Activated CD8-positive, alpha-beta memory T cell treated with anti-CD3 and anti-CD28 coated beads for 4 hours (primary cell): ENCODE data around the gene CCDC158.
"Not testable (repeated sequence)": the region's sequence is repeated elsewhere in the genome, so short reads cannot be mapped to it uniquely, and the experiment has no call there.

Experiments used
- DNase-seq, 2 donors: peaks; one replicate each; pipeline ENCODE4 v3.0.0-alpha.2; 2020; ENCODE audit warnings: low read depth in 2 of 2

Gene CCDC158

GRCh38 chr4:76420762-76421581 lies at the start of gene CCDC158:
Gene CCDC158, minus strand, starts transcription at chr4:76421141. Its CDS starts 17,934 bp downstream, at chr4:76403207.
- no peak for DNase-seq

DNA sequence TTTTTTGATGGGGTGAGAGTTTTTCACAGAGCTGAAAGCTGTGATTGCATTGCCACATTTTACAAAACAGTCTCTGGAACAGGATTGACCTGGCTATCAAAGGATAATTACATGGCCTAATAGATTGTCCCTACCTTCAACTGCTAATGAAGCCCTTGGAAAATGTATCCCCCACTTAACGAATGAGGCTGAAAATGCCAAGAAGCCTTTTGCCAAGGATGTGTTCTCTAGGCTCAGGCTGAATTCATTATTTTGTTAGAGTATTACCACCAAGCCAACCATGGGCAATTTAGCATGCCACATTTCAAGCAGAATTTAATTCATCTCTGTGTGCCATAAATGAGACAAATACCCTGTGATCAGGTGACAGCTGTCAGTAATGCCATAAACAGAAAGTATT lies 49.6 kb upstream of the CCDC158 start:
- DNase-seq, result no peak

GRCh38 chr4:76470064-76470463 lies 49.1 kb upstream of the CCDC158 start:
- DNase-seq, result no peak

DNA sequence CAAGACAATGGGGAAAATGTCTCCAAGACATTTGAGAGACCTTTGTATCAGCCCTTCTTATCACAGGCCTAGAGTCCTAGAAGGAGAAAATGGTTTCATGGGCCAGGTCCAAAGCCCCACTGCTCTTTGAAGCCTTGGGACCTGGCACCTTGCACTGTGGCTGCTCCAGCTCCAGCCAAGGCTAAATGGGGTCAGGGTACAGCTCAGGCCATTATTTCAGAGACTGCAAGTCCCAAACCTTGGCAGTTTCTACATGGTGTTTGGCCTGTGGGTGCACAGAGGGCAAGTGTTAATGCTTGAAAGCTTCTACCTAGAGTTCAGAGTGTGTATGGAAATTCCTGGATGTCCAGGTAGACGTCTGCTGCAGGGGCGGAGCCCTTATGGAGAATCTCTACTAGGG lies 42.6 kb upstream of the CCDC158 start:
- DNase-seq, result no peak

- no peak for DNase-seq
These were observed 38.4 kb upstream of the CCDC158 start for GRCh38 chr4:76459291-76459723.

- no peak for DNase-seq
These were observed 37.9 kb upstream of the CCDC158 start for GRCh38 chr4:76458825-76459224.

DNA sequence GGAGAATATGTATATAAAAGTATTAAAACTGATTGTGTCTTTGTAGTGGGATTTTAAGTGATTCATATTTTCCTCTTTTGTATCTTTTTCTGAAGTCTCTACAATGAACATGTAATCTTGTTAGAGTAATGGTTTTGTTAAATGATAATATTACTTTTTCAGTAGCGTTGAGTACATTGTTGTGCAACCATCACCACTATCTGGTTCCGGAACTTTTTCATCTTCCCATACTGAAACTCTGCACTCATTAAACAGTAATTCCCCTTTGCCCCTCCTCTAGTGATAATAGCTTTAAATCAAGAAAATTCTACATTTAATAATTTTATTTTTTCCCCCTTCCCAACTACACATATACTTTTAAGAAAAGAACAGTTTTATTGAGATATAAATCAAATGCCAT lies 37.4 kb upstream of the CCDC158 start:
- no peak for DNase-seq

GRCh38 chr4:76457885-76458284 lies 36.9 kb upstream of the CCDC158 start:
- DNase-seq, result no peak

- DNase-seq, result not testable (repeated sequence)
These were observed 33.1 kb upstream of the CCDC158 start for GRCh38 chr4:76454073-76454472.

DNA sequence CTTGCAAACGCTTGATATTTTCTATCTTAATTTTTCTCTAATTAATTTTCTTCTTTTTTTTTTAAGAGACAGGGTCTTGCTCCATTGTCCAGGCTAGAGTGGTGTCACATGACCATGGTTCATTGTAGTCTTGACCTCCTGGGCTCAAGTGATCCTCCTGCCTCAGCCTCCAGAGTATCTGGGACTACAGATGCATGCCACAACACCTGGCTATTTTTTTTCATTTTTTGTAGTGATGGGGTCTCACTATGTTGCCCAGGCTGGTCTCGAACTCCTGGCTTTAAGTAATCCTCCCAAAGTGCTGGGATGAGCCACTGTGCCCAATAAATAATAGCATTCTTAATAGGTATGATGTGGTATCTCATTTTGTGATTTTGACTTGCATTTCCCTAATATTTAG lies 32.3 kb upstream of the CCDC158 start:
- DNase-seq, result no peak

GRCh38 chr4:76449833-76450232 lies 28.9 kb upstream of the CCDC158 start:
- no peak for DNase-seq

DNA sequence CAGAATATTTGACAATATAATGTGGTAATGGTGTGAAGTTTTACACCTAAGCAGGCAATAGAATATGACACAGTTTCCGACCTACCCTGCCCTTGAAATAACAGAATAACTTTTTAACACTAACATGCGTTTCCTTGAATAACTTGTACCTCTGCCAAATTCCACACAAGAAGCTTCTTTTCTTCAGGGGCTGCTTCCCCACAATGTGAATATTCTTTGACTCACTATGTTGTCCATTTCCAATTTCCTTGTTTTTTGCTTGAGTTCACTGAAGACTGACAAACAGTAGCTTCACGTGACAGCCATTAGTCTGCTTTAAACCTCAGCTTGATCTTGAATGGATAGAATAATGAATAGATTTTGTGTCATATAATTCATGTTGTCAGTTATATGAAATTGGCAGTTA lies 28.4 kb upstream of the CCDC158 start:
- no peak for DNase-seq

- no peak for DNase-seq
These were observed 27.3 kb upstream of the CCDC158 start for GRCh38 chr4:76448211-76448610.

GRCh38 chr4:76447393-76447851 lies 26.5 kb upstream of the CCDC158 start:
- no peak for DNase-seq

GRCh38 chr4:76445911-76446310 lies 25.0 kb upstream of the CCDC158 start:
- DNase-seq, result no peak

DNA sequence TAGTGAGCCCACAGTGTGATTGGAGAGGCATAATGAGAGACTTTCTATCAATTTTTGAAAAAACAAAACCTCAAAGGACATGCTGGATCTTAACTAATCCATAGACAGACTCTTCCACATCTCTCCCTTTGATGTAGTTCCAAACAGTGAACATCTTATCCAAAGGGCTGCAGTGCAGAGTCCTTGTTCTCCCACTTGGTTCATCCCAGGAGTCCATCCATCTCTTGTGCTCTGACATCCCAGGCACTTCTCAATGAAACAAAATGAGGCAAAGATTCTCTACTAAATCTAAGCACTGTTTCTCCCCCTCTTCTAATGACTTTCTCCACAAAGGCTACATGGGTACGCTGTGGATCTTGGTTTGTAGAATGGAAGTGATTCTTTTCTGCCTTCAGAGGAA lies 22.4 kb upstream of the CCDC158 start:
- DNase-seq, result no peak

DNA sequence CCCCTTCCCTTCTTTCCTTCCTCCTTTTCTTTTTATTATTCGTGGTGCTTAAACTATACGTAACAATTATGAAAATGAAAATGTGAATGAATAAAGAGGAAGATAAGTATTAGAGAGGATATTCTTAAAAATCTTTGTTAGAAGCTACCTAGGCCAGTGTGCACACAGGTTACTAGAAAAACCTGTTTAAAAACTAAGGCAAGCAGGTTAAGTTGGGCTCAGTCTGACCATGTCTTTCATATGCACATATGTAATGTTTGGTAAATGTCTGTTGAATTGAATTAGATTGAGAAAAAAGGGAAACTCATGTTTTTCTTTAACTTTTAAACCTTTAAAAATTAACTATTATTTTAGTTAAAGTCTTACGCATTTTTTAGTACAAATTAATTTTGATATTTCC lies 21.9 kb upstream of the CCDC158 start:
- no peak for DNase-seq

GRCh38 chr4:76441881-76442280 lies 20.9 kb upstream of the CCDC158 start:
- DNase-seq, result no peak

- no peak for DNase-seq
These were observed 18.6 kb upstream of the CCDC158 start for GRCh38 chr4:76439491-76439890.

GRCh38 chr4:76435528-76436319 lies 14.8 kb upstream of the CCDC158 start:
- no peak for DNase-seq

- no peak for DNase-seq
These were observed 14.1 kb upstream of the CCDC158 start, which contains the start of gene SHROOM3 for GRCh38 chr4:76434901-76435527. Gene SHROOM3, plus strand, starts transcription at chr4:76435229. Its CDS starts 824 bp downstream, at chr4:76436053.
